ENCODE data around the gene EPB42. TPM values are rescaled to one million over a fixed set of nuclear protein-coding genes. Genes with fewer than 3 reads are reported as not detected.
"Not testable (repeated sequence)": the region's sequence is repeated elsewhere in the genome, so short reads cannot be mapped to it uniquely, and the experiment has no call there.

Gene EPB42
- total RNA-seq, 1 experiment from 2014 or later, result not detected

DNA sequence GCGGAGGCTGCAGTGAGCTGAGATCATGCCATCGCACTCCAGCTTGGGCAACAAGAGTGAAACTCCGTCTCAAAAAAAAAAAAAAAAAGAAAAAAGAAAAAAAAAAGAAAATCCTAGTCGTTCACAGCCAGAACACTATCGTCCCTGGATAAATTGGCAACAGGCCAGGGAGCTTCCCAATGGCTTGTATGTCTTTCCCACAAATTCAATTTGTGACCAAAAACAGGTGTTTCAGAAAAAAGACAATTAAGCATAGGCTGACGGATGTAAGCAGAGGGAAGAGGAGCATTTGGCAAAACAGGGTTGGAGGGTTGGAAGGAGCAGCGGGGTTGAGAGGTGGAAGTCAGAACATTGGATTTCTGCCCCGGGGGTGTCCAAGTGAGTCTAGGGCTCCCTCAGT is 8.5 kb downstream of the EPB42 start:
- DNase-seq (ENCODE audit: low spot score), result no peak

DNA sequence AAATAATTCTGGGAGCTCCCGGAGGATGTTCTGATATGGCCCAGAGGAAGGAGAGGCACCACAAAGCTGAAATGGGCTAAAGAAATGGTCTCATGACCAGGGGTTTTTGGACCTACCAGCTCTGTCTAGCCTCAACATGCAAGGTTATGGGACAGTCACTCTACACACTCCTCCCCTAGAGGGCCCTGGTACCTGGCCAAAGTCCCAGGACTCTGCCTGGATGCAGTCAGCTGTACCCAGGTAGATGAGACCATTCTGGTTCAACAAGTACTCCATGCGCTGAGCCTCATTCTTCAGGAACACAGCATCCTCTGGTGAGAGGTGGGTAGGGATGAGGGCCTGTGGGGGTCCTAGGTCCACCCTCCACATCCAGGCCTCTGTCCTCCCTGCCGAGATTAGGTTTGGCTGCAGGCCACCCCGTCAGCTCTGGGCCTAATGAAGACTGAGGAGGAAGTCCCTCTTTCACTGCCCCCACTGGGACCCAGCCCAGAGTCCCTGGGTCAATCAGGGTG is 9.5 kb downstream of the EPB42 start:
- no peak for DNase-seq (ENCODE audit: low spot score)

DNA sequence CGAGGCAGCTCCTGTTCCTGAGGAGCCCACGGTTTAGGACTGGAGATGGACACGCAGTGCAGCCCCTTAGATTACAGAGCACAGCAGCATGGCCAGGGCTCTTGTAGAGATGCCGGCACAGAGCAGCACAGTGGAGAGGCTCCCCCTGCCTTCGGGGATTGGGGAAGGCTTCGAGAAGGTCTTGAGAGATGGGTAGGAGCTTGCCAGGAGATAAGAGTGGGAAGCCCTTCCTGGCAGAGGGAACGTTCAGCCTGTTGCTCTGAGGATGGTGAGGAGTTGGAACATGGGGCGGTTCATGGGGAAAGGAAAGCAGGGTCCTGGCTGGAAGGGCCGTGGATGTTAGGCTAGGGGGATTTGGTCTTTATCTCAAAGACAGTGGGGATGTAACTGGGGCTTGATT is 10.0 kb downstream of the EPB42 start:
- DNase-seq (ENCODE audit: low spot score), result no peak

DNA sequence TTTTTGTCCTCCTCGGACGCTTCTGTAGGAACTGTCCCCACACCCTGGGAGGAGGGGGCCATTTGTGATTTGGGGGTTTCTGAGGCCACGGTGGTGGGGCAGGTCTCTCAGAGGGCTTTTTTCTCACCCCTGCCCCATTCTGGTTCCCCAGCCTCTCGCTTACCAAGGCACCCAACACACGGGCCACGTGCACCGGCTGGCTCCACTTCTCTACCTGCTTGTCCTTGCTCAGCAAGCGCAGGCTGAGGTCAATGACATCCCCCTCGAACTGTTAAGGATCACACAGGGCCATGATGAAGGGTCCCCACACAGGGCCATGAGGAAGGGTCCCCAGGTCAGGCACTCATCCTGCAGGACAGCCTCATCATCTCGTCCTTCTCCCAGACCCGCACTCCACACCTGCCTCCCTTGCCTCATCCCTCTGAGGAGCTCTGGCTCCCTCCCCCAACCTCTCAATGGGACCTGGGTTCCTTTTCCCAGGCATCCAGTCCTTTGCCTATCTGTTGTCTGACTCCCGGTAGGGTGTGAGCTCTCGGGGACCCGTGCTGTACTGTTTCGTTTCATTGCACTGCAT is 10.6 kb downstream of the EPB42 start:
- DNase-seq (ENCODE audit: low spot score), result no peak

DNA sequence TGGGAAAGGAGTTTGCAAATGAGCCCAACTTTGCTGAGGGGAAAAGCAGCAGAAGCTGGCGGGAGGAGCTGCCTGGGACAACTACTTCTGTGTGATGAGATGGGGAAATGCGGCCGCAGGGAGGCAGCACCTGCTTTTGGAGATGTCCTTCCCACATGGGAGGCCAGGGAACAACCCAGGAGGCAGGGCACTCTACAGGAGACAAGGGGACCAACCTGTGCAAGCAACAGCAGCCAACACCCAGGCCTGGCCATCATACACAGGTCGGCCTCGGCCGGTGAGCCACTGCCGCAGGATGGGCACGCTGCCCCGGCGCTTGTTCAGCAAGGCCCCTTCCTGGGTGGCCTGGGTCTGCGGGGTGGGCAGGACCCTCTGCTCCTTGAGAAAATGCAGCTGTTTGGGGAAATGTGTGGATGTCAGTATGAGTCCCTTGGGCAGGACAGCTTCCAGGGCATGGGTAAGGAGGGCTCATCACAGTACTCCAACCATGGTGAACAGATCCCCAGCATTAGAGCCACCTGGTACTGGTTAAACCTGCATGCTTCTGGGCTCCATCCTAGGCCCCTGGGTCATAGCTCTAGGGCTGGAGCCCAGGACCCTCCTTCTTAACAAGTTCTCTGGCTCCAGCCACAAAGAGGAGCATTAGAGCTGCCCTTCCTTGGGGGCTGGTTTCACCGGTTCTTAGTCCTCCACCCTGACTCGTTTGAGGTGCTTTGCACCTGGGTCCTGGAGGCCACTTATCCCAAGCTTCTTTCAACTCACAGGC is 11.6 kb downstream of the EPB42 start:
- DNase-seq (ENCODE audit: low spot score), result no peak

DNA sequence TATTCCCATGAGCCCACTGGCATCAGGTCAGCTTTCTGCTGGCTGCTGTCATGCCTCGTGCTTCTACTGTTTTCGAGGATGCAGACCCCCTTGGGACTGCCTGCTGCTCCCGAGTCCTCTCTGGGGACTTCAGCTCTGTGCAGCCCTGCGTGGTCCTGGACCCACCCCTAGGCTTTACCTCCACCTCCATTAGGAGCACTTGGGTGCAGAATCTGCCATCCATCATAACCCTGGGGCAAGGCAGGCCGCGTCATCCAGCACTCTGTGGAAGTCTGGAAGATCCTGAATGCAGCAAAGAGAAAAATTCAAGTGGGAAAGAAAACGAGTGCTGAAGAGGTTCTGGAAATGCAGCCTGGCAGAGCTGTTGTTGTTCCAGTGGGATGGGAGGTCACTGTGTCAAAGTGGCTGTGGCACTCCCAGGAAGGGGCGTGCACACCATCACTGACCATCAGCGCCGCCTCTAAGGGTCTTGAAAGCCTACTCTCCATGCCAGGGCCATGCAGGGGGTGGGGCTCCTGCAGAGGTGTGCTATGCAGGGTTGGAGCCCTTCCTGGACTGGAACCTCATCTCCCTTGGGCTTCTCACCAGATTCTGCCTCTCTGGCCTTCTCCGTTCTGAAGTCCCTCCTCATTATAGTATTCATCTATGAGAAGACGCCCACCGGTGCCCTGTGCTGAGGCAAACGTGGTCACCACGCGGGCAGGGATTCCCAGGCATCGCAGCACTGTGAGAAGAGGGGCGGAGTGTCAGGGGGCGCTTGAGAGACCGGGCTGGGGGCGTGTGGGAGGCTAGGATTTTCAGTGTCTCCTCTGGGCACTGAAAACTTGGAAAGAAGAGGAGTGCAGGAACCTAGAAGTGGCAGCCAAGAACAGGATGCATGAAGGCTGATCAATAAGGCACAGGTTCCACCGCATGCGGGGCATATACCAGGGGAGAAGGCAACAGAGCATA is 12.5 kb downstream of the EPB42 start:
- no peak for DNase-seq (ENCODE audit: low spot score)

DNA sequence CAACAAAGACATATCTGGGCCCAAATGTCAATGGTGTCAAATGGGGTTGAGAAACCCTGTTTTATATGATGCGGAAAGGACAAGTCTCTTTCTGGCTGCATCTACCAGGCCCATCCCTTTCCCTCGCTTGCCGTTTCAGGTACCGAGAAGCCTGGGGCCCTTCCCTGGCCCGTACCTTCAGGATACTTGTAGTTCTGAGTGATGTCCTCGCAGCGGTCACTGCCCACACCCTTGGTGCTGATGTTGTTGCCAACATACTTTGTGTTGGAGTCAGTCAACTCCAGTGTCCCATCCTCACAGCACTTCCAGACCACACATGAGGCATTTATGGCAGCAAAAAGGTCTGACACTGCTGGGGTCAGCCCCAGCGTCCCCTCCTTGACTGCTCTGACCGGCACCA is 13.8 kb downstream of the EPB42 start:
- no peak for DNase-seq (ENCODE audit: low spot score)

DNA sequence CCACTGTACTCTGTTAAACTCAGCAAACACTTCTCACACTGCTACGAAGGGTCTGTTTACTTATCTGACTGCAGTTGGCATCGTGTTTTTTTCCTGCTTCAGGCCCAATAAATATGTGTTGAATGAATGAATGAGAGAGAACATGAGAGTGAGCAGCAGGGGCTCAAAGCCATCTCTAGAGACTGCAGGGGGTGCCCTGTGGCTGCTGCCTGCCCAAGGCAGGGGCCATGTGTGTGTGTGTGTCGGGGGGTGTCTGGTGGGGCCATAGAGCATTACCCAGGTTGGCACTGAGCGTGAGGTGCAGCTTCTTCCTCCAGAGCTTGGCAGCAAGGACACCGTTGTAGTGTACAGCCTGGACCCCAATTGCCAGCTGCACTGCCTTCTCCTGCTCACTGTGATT is 14.8 kb downstream of the EPB42 start:
- no peak for DNase-seq (ENCODE audit: low spot score)

DNA sequence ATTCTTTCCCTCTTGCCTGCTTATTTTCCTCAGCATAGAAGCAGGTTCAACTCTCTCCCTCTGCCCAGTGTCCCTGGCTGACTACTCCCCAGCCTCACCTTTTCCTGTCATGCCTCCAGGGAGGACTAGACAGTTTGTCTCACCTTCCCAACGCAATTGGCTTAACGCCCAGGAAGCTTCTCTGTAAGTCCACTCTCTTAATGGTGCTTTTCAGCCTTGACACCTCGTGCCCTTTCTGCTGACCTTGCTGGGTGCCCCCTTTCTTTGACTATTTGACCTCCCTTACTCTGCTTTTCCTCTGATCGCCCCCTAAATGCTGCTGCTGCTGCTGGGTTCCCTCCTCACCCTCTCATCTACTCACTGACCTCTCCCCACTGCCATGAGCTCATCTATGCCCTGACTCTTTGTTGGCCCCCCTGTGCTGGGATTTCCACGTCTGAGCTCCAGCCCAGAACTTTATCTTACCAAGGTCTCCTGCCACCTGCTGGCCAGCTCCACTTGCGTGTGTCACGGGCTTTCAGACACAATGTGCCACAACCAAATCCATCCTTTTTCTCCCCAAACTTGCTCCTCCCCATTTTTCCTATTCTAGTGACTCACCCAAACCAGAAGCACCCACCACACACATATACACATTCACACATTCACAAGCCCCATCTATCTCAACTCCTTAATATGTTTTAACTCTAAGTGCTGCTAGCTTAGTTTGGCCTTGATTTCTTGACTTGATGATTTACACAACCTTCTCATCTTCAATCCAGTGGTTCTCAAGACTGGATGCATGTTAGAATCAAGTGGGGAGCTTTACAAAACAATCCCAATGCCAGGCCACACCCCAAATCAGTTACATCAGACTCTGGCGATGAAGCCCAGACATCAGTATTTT is 16.6 kb downstream of the EPB42 start:
- DNase-seq (ENCODE audit: low spot score), result peak; percentile 48

DNA sequence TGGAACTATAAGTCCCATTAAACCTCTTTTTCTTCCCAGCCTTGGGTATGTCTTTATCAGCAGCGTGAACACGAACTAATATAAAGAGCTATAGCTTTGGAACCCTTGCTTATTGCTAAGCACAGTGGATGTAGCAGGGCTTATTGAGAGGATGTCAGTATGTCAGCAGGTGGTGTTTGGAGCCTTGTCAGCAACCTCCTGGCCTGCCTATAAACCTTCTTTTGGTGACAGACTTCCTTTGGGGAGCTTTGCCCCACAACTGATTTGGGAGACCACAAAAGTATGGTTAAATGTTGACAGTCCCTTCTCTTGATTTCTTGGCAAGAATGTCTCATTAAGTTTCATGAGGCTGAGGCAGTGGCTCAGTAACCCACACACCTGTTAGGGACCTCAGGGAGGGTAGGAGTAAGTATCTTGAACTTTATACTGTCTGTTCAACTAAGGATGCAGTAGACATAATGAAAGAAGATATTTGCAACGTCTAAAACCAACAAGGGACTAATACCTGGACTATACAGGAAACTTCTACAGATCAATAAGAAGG is 20.8 kb downstream of the EPB42 start:
- DNase-seq (ENCODE audit: low spot score), result no peak

DNA sequence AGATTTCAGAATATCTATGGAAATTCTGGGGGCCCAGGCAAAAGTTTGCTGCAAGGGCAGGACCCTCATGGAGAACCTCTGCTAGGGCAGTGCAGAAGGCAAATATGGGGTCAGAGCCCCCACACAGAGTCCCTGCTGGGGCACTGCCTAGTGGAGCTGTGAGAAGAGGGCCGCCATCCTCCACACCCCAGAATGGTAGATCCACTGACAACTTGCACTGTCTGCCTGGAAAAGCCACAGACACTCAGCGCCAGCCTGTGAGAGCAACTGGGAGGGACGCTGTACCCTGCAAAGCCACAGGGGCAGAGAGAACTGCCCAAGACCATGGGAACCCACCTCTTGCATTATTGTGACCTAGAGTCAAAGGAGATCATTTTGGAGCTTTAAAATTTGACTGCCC is 21.8 kb downstream of the EPB42 start:
- DNase-seq (ENCODE audit: low spot score), result no peak

DNA sequence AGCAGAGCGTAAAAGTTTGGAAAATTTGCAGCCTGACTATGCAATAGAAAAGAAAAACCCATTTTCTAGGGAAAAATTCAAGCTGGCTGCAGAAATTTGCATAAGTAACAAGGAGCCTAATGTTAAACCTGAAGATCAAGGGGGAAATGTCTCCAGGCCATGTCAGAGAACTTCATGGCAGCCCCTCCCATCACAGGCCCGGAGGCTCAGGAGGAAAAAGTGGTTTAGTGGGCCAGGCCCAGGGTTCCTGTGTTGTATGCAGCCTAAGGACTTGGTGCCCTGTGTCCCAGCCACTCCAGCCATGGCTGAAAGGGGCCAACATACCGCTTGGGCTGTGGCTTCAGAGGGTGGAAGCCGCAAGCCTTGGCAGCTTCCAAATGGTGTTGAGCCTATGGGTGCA is 22.3 kb downstream of the EPB42 start:
- not testable (repeated sequence) for DNase-seq (ENCODE audit: low spot score)

DNA sequence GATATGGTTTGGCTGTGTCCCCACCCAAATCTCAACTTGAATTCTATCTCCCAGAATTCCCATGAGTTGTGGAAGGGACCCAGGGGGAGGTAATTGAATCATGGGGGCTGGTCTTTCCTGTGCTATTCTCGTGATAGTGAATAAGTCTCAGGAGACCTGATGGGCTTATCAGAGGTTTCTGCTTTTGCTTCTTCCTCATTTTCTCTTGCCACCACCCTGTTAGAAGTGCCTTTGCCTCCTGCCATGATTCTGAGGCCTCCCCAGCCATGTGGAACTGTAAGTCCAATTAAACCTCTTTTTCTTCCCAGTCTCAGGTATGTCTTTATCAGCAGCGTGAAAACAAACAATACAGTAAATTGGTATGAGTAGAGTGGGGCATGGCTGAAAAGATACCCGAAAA is 23.0 kb downstream of the EPB42 start:
- not testable (repeated sequence) for DNase-seq (ENCODE audit: low spot score)

DNA sequence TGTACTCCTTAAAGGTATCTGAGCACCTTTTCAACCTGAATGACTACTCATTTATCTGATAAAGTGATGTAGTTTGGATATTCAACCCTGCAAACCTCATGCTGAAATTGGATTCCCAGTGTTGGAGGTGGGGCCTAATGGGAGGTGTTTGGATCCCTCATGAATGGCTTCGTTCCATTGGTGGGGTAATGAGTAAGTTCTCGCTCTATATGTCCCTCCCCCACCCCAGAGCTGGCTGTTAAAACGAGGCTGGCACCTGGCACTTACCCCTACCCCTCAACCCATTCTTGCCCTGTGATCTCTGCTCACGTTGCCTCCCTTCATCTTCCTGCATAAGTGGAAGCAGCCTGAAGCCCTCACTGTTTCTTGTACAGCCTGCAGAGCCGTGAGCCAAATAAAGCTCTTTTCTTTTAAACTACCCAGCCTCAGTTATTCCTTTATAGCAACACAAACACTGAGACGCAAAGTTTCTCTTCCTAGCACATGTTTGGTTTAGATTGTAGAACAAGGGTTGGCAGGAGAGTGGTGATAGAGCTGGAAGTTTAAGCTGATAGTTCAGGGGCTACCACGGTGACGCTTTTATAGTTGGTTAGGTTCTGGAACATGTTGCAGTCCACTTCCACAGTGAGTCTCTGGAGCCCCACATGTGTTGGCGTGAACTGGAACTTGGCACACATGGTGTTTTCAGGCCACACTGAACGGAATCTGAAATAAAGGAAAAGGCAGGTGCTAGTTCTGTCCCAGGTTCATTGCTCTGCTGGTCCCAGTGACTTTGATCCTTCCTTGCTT is 23.9 kb downstream of the EPB42 start:
- DNase-seq (ENCODE audit: low spot score), result no peak

DNA sequence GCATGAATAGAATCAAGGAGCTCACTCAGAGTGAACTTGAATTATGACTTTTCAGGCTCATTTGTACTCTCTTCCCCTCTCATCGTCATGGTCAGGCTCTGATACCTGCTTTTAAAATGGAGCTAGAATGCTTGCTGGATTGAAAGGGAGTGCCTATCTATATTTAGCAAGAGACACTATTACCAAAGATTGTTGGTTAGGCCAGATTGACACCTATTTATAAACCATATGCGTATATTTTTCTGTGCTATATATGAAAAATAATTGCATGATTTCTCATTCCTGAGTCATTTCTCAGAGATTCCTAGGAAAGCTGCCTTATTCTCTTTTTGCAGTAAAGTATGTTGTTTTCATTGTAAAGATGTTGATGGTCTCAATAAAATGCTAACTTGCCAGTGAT is 26.0 kb downstream of the EPB42 start:
- no peak for DNase-seq (ENCODE audit: low spot score)

DNA sequence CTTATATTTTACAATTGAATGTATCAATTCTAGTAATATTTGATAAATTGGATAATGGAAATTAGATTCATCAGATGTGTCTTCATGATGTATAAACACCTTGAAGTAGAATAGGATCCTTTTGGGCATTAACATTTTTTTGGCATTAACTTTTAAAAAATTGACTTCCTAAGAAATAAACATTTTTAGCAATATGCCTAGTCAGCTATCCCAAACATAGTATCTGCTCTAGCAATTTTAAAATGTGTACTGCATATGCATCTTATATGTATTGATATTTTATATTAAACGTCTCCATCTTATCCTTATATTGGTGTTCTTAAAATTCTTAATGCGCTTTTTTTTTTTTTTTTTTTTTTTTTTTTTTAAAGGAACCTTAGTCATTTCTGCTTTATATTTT is 27.1 kb downstream of the EPB42 start:
- DNase-seq (ENCODE audit: low spot score), result no peak

DNA sequence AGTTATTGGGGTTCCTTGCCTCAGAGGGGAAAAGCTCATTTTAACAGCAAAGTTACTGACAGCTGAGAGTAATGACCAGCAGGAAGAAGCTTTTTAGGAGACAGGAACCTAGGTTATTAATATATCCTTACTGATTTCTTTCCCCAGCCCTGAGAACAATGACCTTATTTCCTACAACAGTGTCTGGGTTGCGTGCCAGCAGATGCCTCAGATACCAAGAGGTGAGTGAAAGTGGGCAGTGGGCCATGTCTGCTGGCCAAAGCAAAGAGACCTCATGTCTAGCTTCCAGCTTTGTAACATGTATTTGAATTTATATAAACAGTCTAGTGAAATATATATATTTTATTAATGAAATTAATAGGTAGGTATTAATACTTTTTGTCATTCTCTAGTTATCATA is 30.6 kb downstream of the EPB42 start:
- DNase-seq (ENCODE audit: low spot score), result no peak

DNA sequence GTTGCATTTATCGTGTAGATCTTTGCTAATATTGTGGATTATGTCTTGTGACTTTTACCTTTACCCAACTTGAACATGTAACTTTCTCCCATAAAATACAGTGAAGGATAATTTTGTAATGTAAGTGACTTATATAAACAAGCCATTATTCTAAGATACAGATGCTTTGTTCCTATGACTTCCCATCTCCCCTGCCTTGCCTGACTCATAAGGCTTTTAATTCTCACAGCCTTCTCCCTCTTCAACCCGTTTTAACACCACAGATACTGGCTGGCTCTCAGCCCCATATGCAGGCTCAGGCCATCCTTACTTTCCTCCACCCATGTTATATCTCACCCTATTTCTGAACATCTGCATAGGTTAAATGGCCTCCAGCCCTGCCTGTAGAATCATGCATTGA is 31.5 kb downstream of the EPB42 start:
- no peak for DNase-seq (ENCODE audit: low spot score)

DNA sequence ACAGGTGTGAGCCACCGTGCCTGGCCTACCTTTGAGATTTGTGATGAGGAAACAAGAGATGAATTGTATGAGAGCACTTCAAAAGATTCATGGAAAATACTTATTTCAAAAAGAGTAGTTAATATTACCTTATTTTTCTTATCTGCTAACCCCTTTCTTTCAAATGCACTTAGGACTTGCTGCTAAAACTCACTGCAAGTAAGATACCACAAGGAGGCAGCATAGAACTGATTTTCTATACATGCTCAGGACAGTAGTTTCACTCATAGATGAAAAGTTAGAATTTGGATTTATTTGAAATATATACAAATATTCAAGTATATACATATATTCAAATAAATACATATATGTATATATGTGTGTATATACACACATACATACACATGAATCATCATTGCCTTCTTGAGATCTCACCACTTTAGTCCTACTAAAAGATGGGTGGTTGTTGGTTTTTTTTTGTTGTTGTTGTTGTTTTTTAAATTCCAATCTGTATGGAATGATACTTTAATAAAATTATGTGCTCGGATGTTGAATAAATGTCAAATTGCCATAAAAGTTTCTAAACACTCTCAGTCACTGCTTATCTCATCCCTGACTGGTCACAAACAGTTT is 33.2 kb downstream of the EPB42 start:
- DNase-seq (ENCODE audit: low spot score), result peak; percentile 30

DNA sequence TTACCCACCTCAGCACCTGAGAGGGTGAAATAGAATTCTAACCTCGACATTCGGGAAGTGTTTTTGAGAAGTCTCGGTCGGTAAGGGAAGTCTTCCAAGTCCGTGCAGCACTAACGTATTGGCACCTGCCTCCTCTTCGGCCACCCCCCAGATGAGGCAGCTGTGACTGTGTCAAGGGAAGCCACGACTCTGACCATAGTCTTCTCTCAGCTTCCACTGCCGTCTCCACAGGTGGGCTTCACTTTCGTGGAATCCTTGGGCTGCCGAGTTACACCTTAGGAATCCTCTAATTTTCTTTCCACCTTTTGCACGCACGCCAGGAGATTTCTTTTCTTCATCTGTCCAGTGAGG is 34.8 kb downstream of the EPB42 start:
- no peak for DNase-seq (ENCODE audit: low spot score)
